GM23338 (cell line): ENCODE data around the gene RTL10. TPM values are rescaled to one million over a fixed set of nuclear protein-coding genes. Genes with fewer than 3 reads are reported as not detected.

ENCODE experiments used
- ATAC-seq: fragments of 200-7000 bp; cut with Tn5 transposase; 3 replicates; pipeline ENCODE4 v1.9.1; 2020
- DNase-seq: peaks from one replicate; pipeline ENCODE4 v3.0.0-alpha.2; 2015; ENCODE audit warnings: low spot score
- H2AFZ ChIP-seq: fragments of 200-600 bp; sonication (generic); 2 replicates; pipeline ENCODE4 v1.8.0; 2016; ENCODE audit warnings: antibody characterized with exemption, mild to moderate bottlenecking, moderate library complexity
- H3F3A ChIP-seq: fragments of 200-600 bp; sonication (generic); replicated peaks from 2 replicates; pipeline ENCODE4 v1.8.0; 2017; ENCODE audit warnings: antibody characterized with exemption, mixed run types, low read depth
- H3K27ac ChIP-seq: fragments of 200-600 bp; sonication (generic); 2 replicates; pipeline ENCODE4 v1.6.1; 2016; ENCODE audit warnings: low read depth
- H3K27me3 ChIP-seq: fragments of 200-600 bp; sonication (generic); 2 replicates; pipeline ENCODE4 v1.8.0; 2016; ENCODE audit warnings: mild to moderate bottlenecking, mixed run types, moderate library complexity; ENCODE audit not compliant: insufficient read depth
- H3K36me3 ChIP-seq: fragments of 200-600 bp; sonication (generic); 2 replicates; pipeline ENCODE4 v1.8.0; 2016; ENCODE audit warnings: mild to moderate bottlenecking; ENCODE audit not compliant: insufficient read depth
- H3K4me1 ChIP-seq: fragments of 200-600 bp; sonication (generic); 2 replicates; pipeline ENCODE4 v1.8.0; 2016; ENCODE audit warnings: mild to moderate bottlenecking, moderate library complexity; ENCODE audit not compliant: insufficient read depth
- H3K4me2 ChIP-seq: fragments of 200-600 bp; sonication (generic); 2 replicates; pipeline ENCODE4 v1.7.1; 2017; ENCODE audit warnings: mixed run types
- H3K4me3 ChIP-seq: fragments of 200-600 bp; sonication (generic); 2 replicates; pipeline ENCODE4 v1.6.1; 2016; ENCODE audit warnings: mixed run types
- H3K79me2 ChIP-seq: fragments of 200-600 bp; sonication (generic); replicated peaks from 2 replicates; pipeline ENCODE4 v1.8.0; 2017; ENCODE audit warnings: mild to moderate bottlenecking; ENCODE audit not compliant: insufficient read depth
- H3K9me2 ChIP-seq: fragments of 200-600 bp; sonication (generic); 2 replicates; pipeline ENCODE4 v1.8.0; 2017; ENCODE audit not compliant: insufficient read depth
- H4K20me1 ChIP-seq: fragments of 200-600 bp; sonication (generic); replicated peaks from 2 replicates; pipeline ENCODE4 v1.8.0; 2017; ENCODE audit warnings: mild to moderate bottlenecking; ENCODE audit not compliant: insufficient read depth
- H3K27ac Mint-ChIP-seq: 2 replicates; pipeline ENCODE4 v1.8.0; 2020; ENCODE audit warnings: inconsistent platforms, mild to moderate bottlenecking, moderate library complexity, mixed read lengths
- H3K27me3 Mint-ChIP-seq: 3 replicates; pipeline ENCODE4 v1.8.0; 2022; ENCODE audit warnings: low read depth, mild to moderate bottlenecking, moderate library complexity, mixed read lengths, inconsistent platforms; ENCODE audit not compliant: insufficient read depth, poor library complexity
- H3K36me3 Mint-ChIP-seq: 3 replicates; pipeline ENCODE4 v1.8.0; 2021; ENCODE audit warnings: low read depth, mild to moderate bottlenecking, inconsistent platforms, moderate library complexity, mixed read lengths
- H3K4me1 Mint-ChIP-seq: 3 replicates; pipeline ENCODE4 v1.8.0; 2020; ENCODE audit warnings: mild to moderate bottlenecking, inconsistent platforms, mixed read lengths
- H3K4me3 Mint-ChIP-seq: 3 replicates; pipeline ENCODE4 v1.8.0; 2021; ENCODE audit warnings: moderate library complexity, mild to moderate bottlenecking, inconsistent platforms, mixed read lengths
- H3K9me3 Mint-ChIP-seq: 3 replicates; pipeline ENCODE4 v1.8.0; 2020; ENCODE audit warnings: moderate library complexity, mild to moderate bottlenecking, inconsistent platforms, mixed read lengths
- CREB1 ChIP-seq: fragments of 250-450 bp; sonication (Bioruptor Pico); IDR thresholded peaks from 2 replicates; pipeline ENCODE4 v1.5.0; 2020; ENCODE audit warnings: low read depth, mild to moderate bottlenecking, moderate library complexity
- CTCF ChIP-seq, 2 experiments: fragments of 200-600 bp in 1 of 2; sonication (generic) in 1 of 2; conservative IDR thresholded peaks; 2 replicates each; pipeline versions ENCODE4 v1.5.1 to v1.6.1; 2016 to 2017; ENCODE audit warnings: antibody characterized with exemption in 2 of 2, low read depth in 2 of 2, mild to moderate bottlenecking in 2 of 2, moderate library complexity in 1 of 2
- ETS1 ChIP-seq: IDR thresholded peaks from 2 replicates; pipeline ENCODE4 v1.6.1; 2016; ENCODE audit warnings: antibody characterized with exemption
- EZH2 ChIP-seq: fragments of 200-600 bp; sonication (generic); IDR thresholded peaks from one replicate; pipeline ENCODE4 v1.8.0; 2017; ENCODE audit warnings: antibody characterized with exemption, mild to moderate bottlenecking, low read depth; ENCODE audit not compliant: unreplicated experiment
- EZH2phosphoT487 ChIP-seq: fragments of 200-600 bp; sonication (generic); IDR thresholded peaks from one replicate; pipeline ENCODE4 v1.8.1; 2018; ENCODE audit warnings: antibody characterized with exemption; ENCODE audit not compliant: unreplicated experiment
- JUNB ChIP-seq: IDR thresholded peaks from one replicate; pipeline ENCODE4 v1.6.1; 2016; ENCODE audit warnings: antibody characterized with exemption; ENCODE audit not compliant: unreplicated experiment
- NANOG ChIP-seq: IDR thresholded peaks from 2 replicates; pipeline ENCODE4 v1.6.1; 2016; ENCODE audit warnings: antibody characterized with exemption, borderline replicate concordance
- POLR2AphosphoS5 ChIP-seq: IDR thresholded peaks from 2 replicates; pipeline ENCODE4 v1.6.1; 2016; ENCODE audit warnings: antibody characterized with exemption, low read depth
- REST ChIP-seq: IDR thresholded peaks from one replicate; pipeline ENCODE4 v1.6.1; 2018; ENCODE audit warnings: antibody characterized with exemption; ENCODE audit not compliant: unreplicated experiment
- STAT1 ChIP-seq: IDR thresholded peaks from one replicate; pipeline ENCODE4 v1.6.1; 2016; ENCODE audit warnings: antibody characterized with exemption; ENCODE audit not compliant: unreplicated experiment
- ZNF114 ChIP-seq: fragments of 250-450 bp; sonication (Bioruptor Pico); IDR thresholded peaks from 2 replicates; pipeline ENCODE4 v1.5.0; 2020; ENCODE audit warnings: mild to moderate bottlenecking, moderate library complexity
- ZNF331 ChIP-seq: fragments of 250-450 bp; sonication (Bioruptor Pico); IDR thresholded peaks from 2 replicates; pipeline ENCODE4 v1.5.0; 2020; ENCODE audit warnings: low read depth, mild to moderate bottlenecking, moderate library complexity
- ZNF462 ChIP-seq: fragments of 250-450 bp; sonication (Bioruptor Pico); IDR thresholded peaks from 2 replicates; pipeline ENCODE4 v1.5.0; 2020; ENCODE audit warnings: mild to moderate bottlenecking, moderate library complexity
- polyA plus RNA-seq: library from polyadenylated mRNA; unstranded; fragments of >200 nt; fragmentation: Nextera tagmentation; extraction: Ambion mirVana; gene quantifications from 2 replicates; pipeline ENCODE4 v1.2.1, GENCODE V29; 2016
- total RNA-seq: library from RNA; depleted of rRNA; stranded (reverse); fragments of >200 nt; shearing (Covaris generic); gene quantifications from 2 replicates; pipeline ENCODE4 v1.2.3, GENCODE V29; 2014

Gene RTL10
- total and polyA plus RNA-seq, 2 experiments from 2014 or later: 9.4 to 17.4 TPM

- Mint-ChIP-seq H3K27ac (peak overlapping the region; percentile 39; the same call in 1 of the 2 replicates), H3K27me3 (peaks cover 20% of the 10 kb centered on the region), H3K36me3 (no peaks in the 10 kb centered on the region; the same call in 2 of the 3 replicates), H3K4me3 (no peak overlapping the region), H3K9me3 (no peaks in the 10 kb centered on the region), H3K4me1 (peaks cover 25% of the 10 kb centered on the region)
- Histone ChIP-seq H3K4me3 (no peak overlapping the region), H3K4me1 (peaks cover 17% of the 10 kb centered on the region), H3F3A (peaks cover 4% of the 10 kb centered on the region), H3K79me2 (no peaks in the 10 kb centered on the region), H3K27ac (no peak overlapping the region), H3K9me2 (no peaks in the 10 kb centered on the region), H3K36me3 (no peaks in the 10 kb centered on the region), H4K20me1 (no peaks in the 10 kb centered on the region), H2AFZ (no peak overlapping the region), H3K4me2 (no peak overlapping the region), H3K27me3 (no peaks in the 10 kb centered on the region)
- no peak for TF ChIP-seq EZH2phosphoT487
- TF ChIP-seq NANOG: no peak
- TF ChIP-seq CREB1: no peak
- no peak for TF ChIP-seq ZNF462 (CRISPR knock-in tag)
- TF ChIP-seq CTCF (conservative IDR thresholded peaks at IDR 0.05; ENCODE audit: low read depth in 2 of 2): no peak
- no peak for TF ChIP-seq POLR2AphosphoS5
- TF ChIP-seq STAT1: no peak
- no peak for TF ChIP-seq EZH2
- no peak for TF ChIP-seq REST
- TF ChIP-seq ZNF114 (CRISPR knock-in tag): no peak
- TF ChIP-seq ETS1: no peak
- no peak for TF ChIP-seq JUNB
- TF ChIP-seq ZNF331 (CRISPR knock-in tag): no peak
- ATAC-seq: no peak
- no peak for DNase-seq
Observed at GRCh38 chr22:19884954-19885751, 30.5 kb upstream of the RTL10 start.
